SK-N-SH (cell line): ENCODE results near the gene TGFBR3. TPM values are rescaled to one million over a fixed set of nuclear protein-coding genes. Genes with fewer than 3 reads are reported as not detected.

Source experiments
- CTCF ChIA-PET: fragments of 300-600, 350-600 bp; formaldehyde crosslinking; extraction: SDS; loops from one replicate; lab custom pipeline; 2021; lab: Yijun Ruan, JAX
- POLR2A ChIA-PET: fragments of 350-600 bp; sonication (Branson Sonifier 250); formaldehyde crosslinking; extraction: SDS; loops from one replicate; lab custom pipeline; 2020; ENCODE audit warnings: antibody characterized with exemption, inconsistent platforms; lab: Yijun Ruan, JAX
- DNase-seq: peaks from one replicate; pipeline ENCODE4 v3.0.0; 2012
- H2AFZ ChIP-seq: fragments of 200-600 bp; sonication (generic); 2 replicates; pipeline ENCODE4 v1.8.1; 2016; ENCODE audit warnings: antibody characterized with exemption, mild to moderate bottlenecking, low read depth
- H3F3A ChIP-seq: fragments of 200-600 bp; sonication (generic); replicated peaks from 2 replicates; pipeline ENCODE3; 2016; ENCODE audit warnings: antibody characterized with exemption, mild to moderate bottlenecking; ENCODE audit not compliant: insufficient read depth
- H3K27ac ChIP-seq, 2 experiments: fragments of 200-500 bp in 1 of 2; fragments of 200-600 bp in 1 of 2; sonication (Bioruptor generic) in 1 of 2; sonication (generic), shearing (Covaris generic) in 1 of 2; 2 replicates each; pipeline versions ENCODE4 v1.5.1 to v1.6.1; 2014 to 2016; ENCODE audit warnings: low read depth in 2 of 2, inconsistent platforms in 1 of 2, low read length in 1 of 2, mild to moderate bottlenecking in 1 of 2, mixed read lengths in 1 of 2
- H3K27me3 ChIP-seq: fragments of 200-600 bp; sonication (generic), shearing (Covaris generic); 2 replicates; pipeline ENCODE4 v1.6.1; 2016; ENCODE audit warnings: mixed run types; ENCODE audit not compliant: insufficient read depth
- H3K36me3 ChIP-seq, 2 experiments: fragments of 200-500 bp in 1 of 2; fragments of 200-600 bp in 1 of 2; sonication (Bioruptor generic) in 1 of 2; sonication (generic) in 1 of 2; replicated peaks in 1 of 2; 2 replicates each; pipeline versions ENCODE3 to v1.5.1; 2014 to 2016; ENCODE audit warnings: low read length in 1 of 2, mild to moderate bottlenecking in 1 of 2; ENCODE audit not compliant: insufficient read depth in 2 of 2, control insufficient read depth in 1 of 2
- H3K4me1 ChIP-seq, 2 experiments: fragments of 200-500 bp in 1 of 2; fragments of 200-600 bp in 1 of 2; sonication (Bioruptor generic) in 1 of 2; sonication (generic), shearing (Covaris generic) in 1 of 2; 2 replicates each; pipeline versions ENCODE4 v1.5.1 to v1.6.1; 2014 to 2016; ENCODE audit warnings: low read depth in 1 of 2, low read length in 1 of 2, mixed run types in 1 of 2; ENCODE audit not compliant: insufficient read depth in 2 of 2, control insufficient read depth in 1 of 2
- H3K4me2 ChIP-seq: fragments of 200-600 bp; sonication (generic), shearing (Covaris generic); 2 replicates; pipeline ENCODE4 v1.6.1; 2017; ENCODE audit warnings: mixed run types
- H3K4me3 ChIP-seq, 2 experiments: fragments of 200-500 bp in 1 of 2; fragments of 200-600 bp in 1 of 2; sonication (Bioruptor generic) in 1 of 2; sonication (generic), shearing (Covaris generic) in 1 of 2; 2 replicates each; pipeline versions ENCODE4 v1.5.1 to v1.8.1; 2014 to 2016; ENCODE audit warnings: low read depth in 2 of 2, inconsistent platforms in 1 of 2, low read length in 1 of 2, mild to moderate bottlenecking in 1 of 2, mixed read lengths in 1 of 2, moderate library complexity in 1 of 2
- H3K79me2 ChIP-seq: fragments of 200-600 bp; sonication (generic); 2 replicates; pipeline ENCODE4 v1.8.1; 2017; ENCODE audit warnings: mild to moderate bottlenecking; ENCODE audit not compliant: insufficient read depth
- H3K9ac ChIP-seq: fragments of 200-600 bp; sonication (generic); 2 replicates; pipeline ENCODE4 v1.6.1; 2017; ENCODE audit warnings: mixed run types
- H3K9me2 ChIP-seq: fragments of 200-600 bp; sonication (generic); 2 replicates; pipeline ENCODE4 v1.6.1; 2017; ENCODE audit warnings: mixed run types
- H3K9me3 ChIP-seq: fragments of 200-600 bp; sonication (generic); 2 replicates; pipeline ENCODE4 v1.6.1; 2017; ENCODE audit warnings: mixed run types, mild to moderate bottlenecking, moderate library complexity
- H4K20me1 ChIP-seq: fragments of 200-600 bp; sonication (generic); 2 replicates; pipeline ENCODE4 v1.6.1; 2017; ENCODE audit warnings: mild to moderate bottlenecking, mixed run types; ENCODE audit not compliant: insufficient read depth
- CTCF ChIP-seq: fragments of 200-600 bp; sonication (generic); IDR thresholded peaks from 2 replicates; pipeline ENCODE4 v1.6.1; 2017; ENCODE audit warnings: antibody characterized with exemption, mild to moderate bottlenecking, moderate library complexity
- EP300 ChIP-seq, 2 experiments: IDR thresholded peaks; 2 replicates each; pipeline versions ENCODE4 v1.4.0 to v1.6.1; 2012; ENCODE audit warnings: borderline replicate concordance in 1 of 2, low read depth in 1 of 2, low read length in 1 of 2
- FOSL2 ChIP-seq: IDR thresholded peaks from 2 replicates; pipeline ENCODE4 v1.4.0; 2012; ENCODE audit warnings: low read depth, mild to moderate bottlenecking, moderate library complexity, borderline replicate concordance
- FOXJ3 ChIP-seq: sonication (generic); formaldehyde crosslinking; IDR thresholded peaks from 2 replicates; pipeline ENCODE4 v1.5.1; 2020; ENCODE audit warnings: mild to moderate bottlenecking, missing genetic modification reagents
- GABPA ChIP-seq: IDR thresholded peaks from 2 replicates; pipeline ENCODE4 v1.4.0; 2012; ENCODE audit warnings: low read depth, mild to moderate bottlenecking
- GATA2 ChIP-seq: sonication (generic); formaldehyde crosslinking; IDR thresholded peaks from 2 replicates; pipeline ENCODE4 v1.5.0; 2020; ENCODE audit warnings: mild to moderate bottlenecking, missing genetic modification reagents
- JUND ChIP-seq: IDR thresholded peaks from 2 replicates; pipeline ENCODE4 v1.4.0; 2012
- MEF2A ChIP-seq: IDR thresholded peaks from 2 replicates; pipeline ENCODE4 v1.4.0; 2012; ENCODE audit warnings: low read depth, borderline replicate concordance
- MXI1 ChIP-seq: IDR thresholded peaks from 2 replicates; pipeline ENCODE4 v1.6.1; 2012; ENCODE audit warnings: mild to moderate bottlenecking, low read depth, low read length, improper control_type of control experiment
- NFIC ChIP-seq: IDR thresholded peaks from 2 replicates; pipeline ENCODE4 v1.4.0; 2012; ENCODE audit warnings: borderline replicate concordance
- NRF1 ChIP-seq: IDR thresholded peaks from 2 replicates; pipeline ENCODE4 v1.6.1; 2012; ENCODE audit warnings: low read depth, mild to moderate bottlenecking, low read length
- RFX5 ChIP-seq: IDR thresholded peaks from 2 replicates; pipeline ENCODE4 v1.6.1; 2012; ENCODE audit warnings: mild to moderate bottlenecking, improper control_type of control experiment, low read length
- SIN3A ChIP-seq: IDR thresholded peaks from 2 replicates; pipeline ENCODE4 v1.6.1; 2012; ENCODE audit warnings: low read depth, mild to moderate bottlenecking, low read length, moderate library complexity, borderline replicate concordance
- TAF1 ChIP-seq: IDR thresholded peaks from 2 replicates; pipeline ENCODE4 v1.6.1; 2012; ENCODE audit warnings: low read depth, mild to moderate bottlenecking, low read length, moderate library complexity, borderline replicate concordance
- TCF12 ChIP-seq: IDR thresholded peaks from 2 replicates; pipeline ENCODE4 v1.4.0; 2012
- WGBS: methylation state at CpG from one replicate; pipeline ENCODE4 v1.1.6; 2017; ENCODE audit warnings: low lambda C conversion rate; 5-methylcytosine and 5-hydroxymethylcytosine counted together
- polyA plus RNA-seq, 3 experiments: library from polyadenylated mRNA; depleted of rRNA; stranded (reverse); fragments of >200 nt; gene quantifications; 2 replicates each; pipeline ENCODE4 v1.2.3, GENCODE V29; 2012
- TF ChIP-seq, protein P1 (sequence below): IDR thresholded peaks from 2 replicates; pipeline ENCODE4 v1.4.0; 2012; ENCODE audit warnings: low read depth, borderline replicate concordance

TGFBR3 gene
- polyA plus RNA-seq, 1 of the 3 experiments (the other 2 are of a cell fraction), result 0.07 TPM

GRCh38 chr1:91710261-91710660 is 175.7 kb downstream of the TGFBR3 start:
- Histone ChIP-seq H3K27ac (no peak overlapping the region), H3K79me2 (no peaks in the 10 kb centered on the region)
- WGBS, result 14% methylated on average over 4 of the region's 4 CpGs

DNA sequence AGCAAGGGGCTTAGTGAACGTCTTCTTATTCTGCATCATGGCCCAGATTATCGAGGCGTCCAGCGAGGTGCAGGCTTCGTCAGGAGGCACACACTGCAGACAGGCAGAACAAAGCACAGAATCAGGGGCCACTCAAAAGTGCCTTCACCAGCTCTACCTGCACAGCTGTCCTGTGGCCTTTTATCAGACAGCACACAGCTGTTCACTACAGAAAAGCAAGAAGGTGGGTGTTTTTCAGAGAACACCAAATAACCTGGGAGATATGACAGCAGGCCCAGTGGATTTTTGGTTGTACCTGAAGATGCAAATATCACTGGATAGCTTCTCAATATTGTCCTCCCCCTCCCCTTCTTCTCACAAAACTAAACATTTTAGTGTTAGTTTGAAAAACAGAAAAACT is 177.3 kb downstream of the TGFBR3 start:
- no peak overlapping the region for H2AFZ ChIP-seq
- H3K9me2 ChIP-seq, result no peaks in the 10 kb centered on the region
- POLR2A ChIA-PET, result no interaction called here
- H3K4me2 ChIP-seq, result no peak overlapping the region
- peaks cover 8% of the 10 kb centered on the region; the same call in 1 of the 2 replicates for H3K27me3 ChIP-seq
- 0% methylated on average over 1 of the region's 5 CpGs for WGBS
- H3K4me1 ChIP-seq, result no peaks in the 10 kb centered on the region
- DNase-seq, result no peak
- H3F3A ChIP-seq, result no peaks in the 10 kb centered on the region
- H3K79me2 ChIP-seq, result no peaks in the 10 kb centered on the region
- no peak overlapping the region for H3K4me3 ChIP-seq
- CTCF ChIA-PET, result interaction anchor here (0.5 kb wide), 1 partner anchor 197 kb away, joined by 3 read pairs; no protein-coding TSS in a partner anchor
- no peaks in the 10 kb centered on the region for H4K20me1 ChIP-seq
- TF ChIP-seq, protein P1, sequence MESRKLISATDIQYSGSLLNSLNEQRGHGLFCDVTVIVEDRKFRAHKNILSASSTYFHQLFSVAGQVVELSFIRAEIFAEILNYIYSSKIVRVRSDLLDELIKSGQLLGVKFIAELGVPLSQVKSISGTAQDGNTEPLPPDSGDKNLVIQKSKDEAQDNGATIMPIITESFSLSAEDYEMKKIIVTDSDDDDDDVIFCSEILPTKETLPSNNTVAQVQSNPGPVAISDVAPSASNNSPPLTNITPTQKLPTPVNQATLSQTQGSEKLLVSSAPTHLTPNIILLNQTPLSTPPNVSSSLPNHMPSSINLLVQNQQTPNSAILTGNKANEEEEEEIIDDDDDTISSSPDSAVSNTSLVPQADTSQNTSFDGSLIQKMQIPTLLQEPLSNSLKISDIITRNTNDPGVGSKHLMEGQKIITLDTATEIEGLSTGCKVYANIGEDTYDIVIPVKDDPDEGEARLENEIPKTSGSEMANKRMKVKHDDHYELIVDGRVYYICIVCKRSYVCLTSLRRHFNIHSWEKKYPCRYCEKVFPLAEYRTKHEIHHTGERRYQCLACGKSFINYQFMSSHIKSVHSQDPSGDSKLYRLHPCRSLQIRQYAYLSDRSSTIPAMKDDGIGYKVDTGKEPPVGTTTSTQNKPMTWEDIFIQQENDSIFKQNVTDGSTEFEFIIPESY, result no peak
- TF ChIP-seq NRF1, result no peak
- TF ChIP-seq TAF1, result no peak
- no peak for TF ChIP-seq GABPA
- TF ChIP-seq MXI1, result no peak
- no peak for TF ChIP-seq RFX5
- no peak for TF ChIP-seq NFIC
- no peak for TF ChIP-seq JUND
- no peak for TF ChIP-seq EP300 (IDR thresholded peaks at IDR 0.05; ENCODE audit: borderline replicate concordance in 1 of 2, low read depth in 1 of 2, low read length in 1 of 2)
- TF ChIP-seq SIN3A, result no peak
- TF ChIP-seq CTCF, result no peak
- TF ChIP-seq GATA2 (CRISPR knock-in tag), result no peak
- TF ChIP-seq TCF12, result no peak
- no peak for TF ChIP-seq FOSL2
- no peaks in the 10 kb centered on the region for H3K9me3 ChIP-seq
- no peak overlapping the region for H3K27ac ChIP-seq
- no peaks in the 10 kb centered on the region for H3K36me3 ChIP-seq
- H3K9ac ChIP-seq, result no peak overlapping the region

More at GRCh38 chr1:91710261-91710660, 175.7 kb downstream of the TGFBR3 start:
- Histone ChIP-seq H3K9me3 (no peaks in the 10 kb centered on the region), H3K4me1 (no peaks in the 10 kb centered on the region), H3K27me3 (peaks cover 17% of the 10 kb centered on the region; the same call in 1 of the 2 replicates), H4K20me1 (no peaks in the 10 kb centered on the region), H3K4me2 (no peak overlapping the region), H3K4me3 (no peak overlapping the region), H2AFZ (no peak overlapping the region), H3F3A (no peaks in the 10 kb centered on the region), H3K9me2 (no peaks in the 10 kb centered on the region), H3K36me3 (no peaks in the 10 kb centered on the region), H3K9ac (no peak overlapping the region)
- TF ChIP-seq FOXJ3 (CRISPR knock-in tag) (no peak), MEF2A (no peak)
- DNase-seq, result no peak
- CTCF ChIA-PET, result no interaction called here
- POLR2A ChIA-PET, result no interaction called here
